ENCODE results near the gene PHACTR2.
A peak's percentile ranks its signal among the peaks of the same experiment; 100 is the strongest.
"Not testable (repeated sequence)": the region's sequence is repeated elsewhere in the genome, so short reads cannot be mapped to it uniquely, and the experiment has no call there.

The PHACTR2 gene

GRCh38 chr6:143798487-143798886 lies 120.7 kb downstream of the PHACTR2 start:
- Mint-ChIP-seq H3K4me1 (peaks cover 14% of the 10 kb centered on the region), H3K36me3 (ENCODE audit: insufficient read depth) (peaks cover 17% of the 10 kb centered on the region)
- H3K9me3 Mint-ChIP-seq; ATAC-seq (replicated peaks; ENCODE audit: extremely low read depth, poor library complexity, severe bottlenecking); DNase-seq (ENCODE audit: low spot score in 2 of 2); H3K4me3 Mint-ChIP-seq; H3K27ac Mint-ChIP-seq (ENCODE audit: low read depth); H3K27me3 Mint-ChIP-seq: not testable (repeated sequence)

- H3K27me3 Mint-ChIP-seq: no peaks in the 10 kb centered on the region
- H3K4me1 Mint-ChIP-seq: peaks cover 26% of the 10 kb centered on the region
- no peak for DNase-seq (ENCODE audit: low spot score in 2 of 2)
- peaks cover 24% of the 10 kb centered on the region for H3K36me3 Mint-ChIP-seq (ENCODE audit: insufficient read depth)
- no peak overlapping the region for H3K27ac Mint-ChIP-seq (ENCODE audit: low read depth)
- peaks cover 8% of the 10 kb centered on the region for H3K9me3 Mint-ChIP-seq
- H3K4me3 Mint-ChIP-seq: no peak overlapping the region
- no peak for ATAC-seq (replicated peaks; ENCODE audit: extremely low read depth, poor library complexity, severe bottlenecking)
These were observed 125.2 kb downstream of the PHACTR2 start for GRCh38 chr6:143802833-143803565.

DNA sequence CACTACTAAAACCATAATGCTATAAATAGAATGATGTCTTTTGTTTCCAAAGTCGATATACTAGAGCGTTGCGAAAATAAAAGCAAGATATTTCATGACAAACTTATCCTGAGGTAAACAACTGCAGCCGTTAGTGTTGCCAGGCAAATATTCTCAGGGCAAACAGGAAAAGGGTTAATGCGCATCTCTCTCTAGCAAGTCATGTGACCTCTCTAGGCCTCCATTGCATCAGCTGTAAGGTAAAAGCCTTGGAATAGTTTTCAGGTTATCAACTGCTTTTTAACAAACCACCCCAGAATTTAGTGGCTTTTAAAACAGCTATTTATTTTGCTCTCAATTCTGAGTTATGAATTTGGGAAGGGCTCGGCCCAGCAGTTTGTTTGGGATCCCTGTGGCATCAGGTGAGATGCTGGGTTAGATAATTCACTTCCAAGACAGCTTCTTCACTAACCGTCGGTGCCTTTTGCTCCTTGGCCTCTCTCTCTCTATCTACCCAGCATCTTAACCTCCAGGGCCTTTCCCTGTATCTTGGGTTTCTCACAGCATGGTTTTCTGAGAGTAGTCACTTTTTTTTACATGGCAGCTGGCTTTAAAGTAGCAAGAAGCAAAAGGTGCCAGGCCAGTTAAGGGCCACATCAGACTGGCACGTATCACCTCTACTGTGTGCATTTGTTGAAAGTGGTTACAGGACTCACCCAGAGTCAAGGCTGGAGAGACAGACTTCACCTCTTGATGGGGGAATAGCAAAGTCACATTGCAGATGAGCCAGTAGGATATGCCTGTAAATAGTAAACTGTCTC lies 126.2 kb downstream of the PHACTR2 start:
- Mint-ChIP-seq H3K27ac (ENCODE audit: low read depth) (no peak overlapping the region), H3K4me1 (peaks cover 26% of the 10 kb centered on the region), H3K36me3 (ENCODE audit: insufficient read depth) (peaks cover 28% of the 10 kb centered on the region), H3K9me3 (peaks cover 8% of the 10 kb centered on the region), H3K27me3 (no peaks in the 10 kb centered on the region), H3K4me3 (no peak overlapping the region)
- ATAC-seq (replicated peaks; ENCODE audit: extremely low read depth, poor library complexity, severe bottlenecking) (no peak), DNase-seq (ENCODE audit: low spot score in 2 of 2) (no peak)

- DNase-seq (ENCODE audit: low spot score in 2 of 2) (no peak), ATAC-seq (replicated peaks; ENCODE audit: extremely low read depth, poor library complexity, severe bottlenecking) (no peak)
- H3K9me3 Mint-ChIP-seq: no peaks in the 10 kb centered on the region
- H3K27me3 Mint-ChIP-seq: no peaks in the 10 kb centered on the region
- no peak overlapping the region for H3K4me3 Mint-ChIP-seq
- H3K36me3 Mint-ChIP-seq (ENCODE audit: insufficient read depth): peaks cover 27% of the 10 kb centered on the region
- H3K4me1 Mint-ChIP-seq: peaks cover 18% of the 10 kb centered on the region
- H3K27ac Mint-ChIP-seq (ENCODE audit: low read depth): no peak overlapping the region
These were observed 127.1 kb downstream of the PHACTR2 start for GRCh38 chr6:143804835-143805239.

DNA sequence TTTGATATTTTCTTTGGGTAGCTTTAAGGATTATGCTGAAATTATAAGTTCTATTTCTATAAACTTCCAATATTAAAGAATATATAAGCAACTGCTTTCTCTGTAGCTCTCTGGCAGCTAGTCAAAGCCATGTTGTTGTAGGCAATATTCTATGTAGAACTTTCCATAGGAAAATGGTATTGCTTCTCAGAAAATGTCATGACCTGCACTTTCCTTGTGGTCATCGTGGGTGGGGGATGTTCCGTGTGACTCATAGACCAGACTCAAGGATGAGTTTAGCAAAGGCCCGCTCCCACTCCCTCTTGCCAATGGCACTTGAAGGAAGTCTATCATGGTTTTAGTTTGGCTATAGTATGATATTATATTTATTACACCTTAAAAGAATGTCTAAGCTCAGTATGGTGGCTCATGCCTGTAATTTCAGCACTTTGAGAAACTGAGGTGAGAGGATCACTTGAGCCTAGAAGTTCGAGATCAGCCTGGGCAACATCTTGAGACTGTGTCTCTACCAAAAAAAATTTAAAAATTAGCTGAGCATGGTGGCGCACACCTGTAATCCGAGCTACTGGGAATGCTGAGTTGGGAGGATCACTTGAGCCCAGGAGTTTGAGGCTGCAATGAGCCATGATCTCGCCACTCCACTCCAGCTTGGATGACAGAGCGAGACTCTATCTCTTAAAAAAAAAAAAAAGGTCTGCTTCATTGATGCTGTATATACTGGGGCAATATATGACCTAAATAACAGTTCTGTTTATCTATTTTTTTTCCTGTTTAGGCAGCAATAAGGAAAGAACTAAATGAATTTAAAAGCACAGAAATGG lies 128.7 kb downstream of the PHACTR2 start:
- no peaks in the 10 kb centered on the region for H3K27me3 Mint-ChIP-seq
- ATAC-seq (replicated peaks; ENCODE audit: extremely low read depth, poor library complexity, severe bottlenecking) (no peak), DNase-seq (ENCODE audit: low spot score in 2 of 2) (no peak)
- peaks cover 27% of the 10 kb centered on the region for H3K36me3 Mint-ChIP-seq (ENCODE audit: insufficient read depth)
- peak overlapping the region; percentile 29 for H3K27ac Mint-ChIP-seq (ENCODE audit: low read depth)
- H3K4me3 Mint-ChIP-seq: no peak overlapping the region
- H3K4me1 Mint-ChIP-seq: peaks cover 12% of the 10 kb centered on the region
- no peaks in the 10 kb centered on the region for H3K9me3 Mint-ChIP-seq

GRCh38 chr6:143807103-143807772 lies 129.5 kb downstream of the PHACTR2 start:
- Mint-ChIP-seq H3K36me3 (ENCODE audit: insufficient read depth) (peaks cover 25% of the 10 kb centered on the region), H3K27me3 (no peaks in the 10 kb centered on the region), H3K27ac (ENCODE audit: low read depth) (peak overlapping the region; percentile 29), H3K4me3 (no peak overlapping the region), H3K4me1 (peaks cover 11% of the 10 kb centered on the region), H3K9me3 (no peaks in the 10 kb centered on the region)
- ATAC-seq (replicated peaks; ENCODE audit: extremely low read depth, poor library complexity, severe bottlenecking) (no peak), DNase-seq (ENCODE audit: low spot score in 2 of 2) (no peak)

DNA sequence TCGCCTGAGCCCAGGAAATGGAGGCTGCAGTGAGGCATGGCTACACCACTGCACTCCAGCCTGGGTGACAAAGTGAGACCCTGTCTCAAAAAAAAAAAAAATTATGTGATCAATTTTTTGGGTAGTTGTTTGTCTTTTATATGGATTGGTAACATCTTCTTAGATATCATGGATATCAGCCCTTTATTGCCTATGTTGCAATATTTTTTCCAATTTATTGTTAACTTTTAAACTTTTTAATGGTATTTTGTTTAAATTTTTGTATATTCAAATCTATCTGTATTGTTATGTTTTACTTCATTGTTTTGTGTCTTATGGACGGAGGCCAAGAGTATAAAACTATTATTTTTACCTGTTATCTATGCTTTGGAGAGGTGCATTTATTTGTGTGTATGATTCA lies 133.0 kb downstream of the PHACTR2 start:
- Mint-ChIP-seq H3K4me3 (no peak overlapping the region), H3K4me1 (peaks cover 1% of the 10 kb centered on the region), H3K36me3 (ENCODE audit: insufficient read depth) (peaks cover 24% of the 10 kb centered on the region), H3K9me3 (no peaks in the 10 kb centered on the region), H3K27ac (ENCODE audit: low read depth) (no peak overlapping the region), H3K27me3 (no peaks in the 10 kb centered on the region)
- no peak for ATAC-seq (replicated peaks; ENCODE audit: extremely low read depth, poor library complexity, severe bottlenecking)
- no peak for DNase-seq (ENCODE audit: low spot score in 2 of 2)

DNA sequence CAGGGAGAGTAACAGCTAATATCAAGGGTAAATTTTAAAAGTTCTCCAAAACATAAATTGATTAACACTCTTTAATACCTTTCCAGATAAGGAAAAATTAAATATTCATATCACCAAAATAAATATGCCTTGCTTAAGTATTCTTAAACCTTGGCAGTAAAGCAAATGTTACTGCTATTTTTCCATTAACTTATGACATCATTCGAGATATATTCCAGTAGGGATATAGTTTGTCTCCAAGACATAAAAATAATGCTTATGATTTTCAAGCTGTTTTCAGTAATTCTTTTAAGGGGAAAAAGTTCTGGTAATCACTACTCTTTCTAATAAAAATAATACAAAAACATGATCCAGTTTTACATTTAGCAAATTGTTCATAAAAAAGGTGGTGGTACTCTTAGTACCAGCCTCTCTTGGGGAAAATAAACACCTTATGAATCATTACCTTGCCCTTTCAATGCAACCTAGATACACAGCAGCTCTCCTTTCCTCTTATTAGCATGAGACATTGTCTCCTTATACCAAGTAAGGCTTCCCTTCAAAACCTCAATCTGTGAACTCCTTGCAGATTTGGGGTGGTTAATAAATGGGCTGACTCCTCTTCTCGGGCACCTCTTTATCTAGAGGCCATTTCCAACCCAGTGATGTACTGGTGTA lies 133.9 kb downstream of the PHACTR2 start:
- H3K27me3 Mint-ChIP-seq: no peaks in the 10 kb centered on the region
- no peak overlapping the region for H3K27ac Mint-ChIP-seq (ENCODE audit: low read depth)
- H3K9me3 Mint-ChIP-seq: no peaks in the 10 kb centered on the region
- peaks cover 25% of the 10 kb centered on the region for H3K36me3 Mint-ChIP-seq (ENCODE audit: insufficient read depth)
- H3K4me1 Mint-ChIP-seq: no peaks in the 10 kb centered on the region
- DNase-seq (ENCODE audit: low spot score in 2 of 2) (no peak), ATAC-seq (replicated peaks; ENCODE audit: extremely low read depth, poor library complexity, severe bottlenecking) (no peak)
- H3K4me3 Mint-ChIP-seq: no peak overlapping the region

- DNase-seq (ENCODE audit: low spot score in 2 of 2) (no peak), ATAC-seq (replicated peaks; ENCODE audit: extremely low read depth, poor library complexity, severe bottlenecking) (no peak)
- Mint-ChIP-seq H3K36me3 (ENCODE audit: insufficient read depth) (peaks cover 7% of the 10 kb centered on the region), H3K27ac (ENCODE audit: low read depth) (no peak overlapping the region), H3K9me3 (no peaks in the 10 kb centered on the region), H3K4me1 (no peaks in the 10 kb centered on the region), H3K27me3 (no peaks in the 10 kb centered on the region), H3K4me3 (no peak overlapping the region)
These were observed 139.9 kb downstream of the PHACTR2 start for GRCh38 chr6:143817621-143818020.

DNA sequence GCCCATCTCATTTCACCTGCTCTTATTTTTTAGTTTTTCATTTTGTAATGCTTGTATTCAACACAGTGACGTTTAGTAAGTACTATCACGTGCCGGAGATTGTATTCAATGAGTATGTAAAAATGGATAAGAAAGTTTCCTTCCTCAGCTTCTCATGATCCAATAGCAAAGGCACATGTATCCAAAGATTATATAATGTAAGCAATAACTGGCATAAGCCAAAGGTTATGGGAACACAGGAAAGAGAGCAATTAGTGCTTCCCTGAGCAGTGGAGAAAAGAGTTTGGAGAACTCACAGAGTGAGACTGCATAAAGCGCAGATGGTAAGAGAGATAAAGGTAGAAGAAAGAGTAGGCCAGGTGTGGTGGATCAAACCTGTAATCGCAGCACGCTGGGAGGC lies 143.6 kb downstream of the PHACTR2 start:
- ATAC-seq (replicated peaks; ENCODE audit: extremely low read depth, poor library complexity, severe bottlenecking) (no peak), DNase-seq (ENCODE audit: low spot score in 2 of 2) (no peak)
- H3K4me1 Mint-ChIP-seq: no peaks in the 10 kb centered on the region
- H3K36me3 Mint-ChIP-seq (ENCODE audit: insufficient read depth): peaks cover 13% of the 10 kb centered on the region
- H3K27ac Mint-ChIP-seq (ENCODE audit: low read depth): no peak overlapping the region
- H3K9me3 Mint-ChIP-seq: no peaks in the 10 kb centered on the region
- H3K27me3 Mint-ChIP-seq: no peaks in the 10 kb centered on the region
- H3K4me3 Mint-ChIP-seq: no peak overlapping the region

GRCh38 chr6:143822584-143823024 lies 144.8 kb downstream of the PHACTR2 start:
- H3K9me3 Mint-ChIP-seq: no peaks in the 10 kb centered on the region
- no peak overlapping the region for H3K27ac Mint-ChIP-seq (ENCODE audit: low read depth)
- DNase-seq (ENCODE audit: low spot score in 2 of 2) (no peak), ATAC-seq (replicated peaks; ENCODE audit: extremely low read depth, poor library complexity, severe bottlenecking) (no peak)
- no peak overlapping the region for H3K4me3 Mint-ChIP-seq
- H3K4me1 Mint-ChIP-seq: no peaks in the 10 kb centered on the region
- H3K36me3 Mint-ChIP-seq (ENCODE audit: insufficient read depth): peaks cover 8% of the 10 kb centered on the region
- no peaks in the 10 kb centered on the region for H3K27me3 Mint-ChIP-seq

GRCh38 chr6:143823548-143823947 lies 145.8 kb downstream of the PHACTR2 start:
- Mint-ChIP-seq H3K36me3 (ENCODE audit: insufficient read depth) (peaks cover 10% of the 10 kb centered on the region), H3K27me3 (no peaks in the 10 kb centered on the region), H3K27ac (ENCODE audit: low read depth) (no peak overlapping the region), H3K4me1 (no peaks in the 10 kb centered on the region), H3K4me3 (no peak overlapping the region), H3K9me3 (no peaks in the 10 kb centered on the region)
- no peak for ATAC-seq (replicated peaks; ENCODE audit: extremely low read depth, poor library complexity, severe bottlenecking)
- DNase-seq (ENCODE audit: low spot score in 2 of 2): no peak

Measured in central memory CD8-positive, alpha-beta T cell (primary cell).